M059J (cell line): ENCODE data around the gene PLCL2. TPM values are rescaled to one million over a fixed set of nuclear protein-coding genes. Genes with fewer than 3 reads are reported as not detected.

Experiments used
- DNase-seq: peaks from one replicate; pipeline ENCODE4 v3.0.0-alpha.2; 2012; ENCODE audit warnings: low read depth
- total RNA-seq: library from RNA; depleted of rRNA; stranded (reverse); fragments of >200 nt; shearing (Covaris generic); gene quantifications from 2 replicates; pipeline ENCODE4 v1.2.3, GENCODE V29; 2014

Gene PLCL2
- total RNA-seq, 1 experiment from 2014 or later, result 0.71 TPM

DNA sequence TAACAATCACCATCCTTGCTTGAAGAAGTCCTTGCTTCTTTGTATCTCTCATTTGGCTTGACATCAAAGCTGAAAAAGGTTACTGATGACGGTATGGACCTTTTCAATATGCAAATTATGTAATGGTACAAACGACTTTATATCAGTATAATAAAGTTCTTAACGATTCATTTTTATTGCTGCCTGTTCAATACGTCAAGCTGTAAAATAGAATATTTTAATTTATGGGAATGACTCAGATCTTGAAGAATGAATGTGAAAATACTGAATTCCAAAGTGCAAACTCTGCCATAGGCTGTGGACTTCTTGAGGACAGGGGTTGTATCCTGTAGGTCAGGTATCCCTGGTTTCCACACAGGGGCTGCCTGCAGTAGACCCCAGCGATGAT, 156.2 kb downstream of the PLCL2 start:
- DNase-seq, result peak; percentile 11

DNA sequence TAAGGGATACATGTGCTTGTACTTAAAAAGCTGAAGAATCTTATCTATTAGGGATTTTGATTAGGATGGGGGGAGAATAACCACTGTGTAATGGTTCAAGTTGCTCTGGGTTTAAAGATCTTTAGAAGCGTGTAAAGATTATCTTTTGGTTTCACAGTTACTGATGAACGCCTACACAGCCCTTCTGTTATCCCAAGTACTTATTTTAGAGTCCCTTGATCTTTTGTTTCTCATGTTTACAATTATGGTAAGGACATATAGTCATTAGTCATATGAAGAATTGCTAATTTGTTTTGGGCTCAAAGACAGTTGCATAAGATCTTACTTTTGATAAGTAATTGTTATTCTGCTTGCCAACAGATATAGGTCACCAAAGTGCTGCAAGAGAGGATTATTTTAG, 160.1 kb downstream of the PLCL2 start:
- no peak for DNase-seq

DNA sequence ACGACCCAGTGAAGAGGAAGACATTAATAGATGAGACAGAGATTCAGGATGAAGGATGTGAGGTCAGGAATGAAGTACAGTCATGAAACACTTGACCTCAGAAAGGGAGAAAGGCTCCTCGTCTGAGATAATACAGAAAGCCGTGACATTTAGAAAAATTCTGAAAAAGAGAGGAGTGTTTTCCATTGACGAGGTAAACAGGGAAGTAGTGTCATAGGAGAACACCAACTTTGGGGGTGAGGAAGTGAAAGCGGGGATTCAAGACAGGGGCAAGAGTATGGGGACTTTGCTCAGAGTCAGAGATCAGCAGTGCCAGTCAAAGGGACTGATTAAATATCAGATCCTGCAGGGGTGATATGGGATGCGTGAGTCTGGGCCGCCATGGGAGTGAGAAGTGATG, 160.9 kb downstream of the PLCL2 start:
- DNase-seq, result no peak

DNA sequence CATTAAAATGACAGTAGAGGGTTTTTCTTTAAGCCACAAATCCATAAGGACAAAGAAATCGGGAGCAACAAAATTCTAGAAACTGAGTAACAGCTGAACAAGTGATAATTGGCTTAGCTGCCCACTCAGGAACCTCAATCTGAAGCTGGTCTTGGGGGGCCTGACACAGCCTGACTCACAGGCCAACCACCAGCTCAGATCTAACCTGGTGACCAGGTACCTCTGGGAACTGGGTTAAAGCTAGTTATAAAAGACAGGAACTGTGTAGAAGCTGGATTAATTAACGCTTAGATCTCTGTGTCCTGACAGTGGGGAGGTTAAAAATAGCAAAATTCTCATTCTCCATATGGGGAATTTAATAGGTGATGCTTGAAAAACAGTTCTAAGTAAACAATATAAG, 161.9 kb downstream of the PLCL2 start:
- no peak for DNase-seq

DNA sequence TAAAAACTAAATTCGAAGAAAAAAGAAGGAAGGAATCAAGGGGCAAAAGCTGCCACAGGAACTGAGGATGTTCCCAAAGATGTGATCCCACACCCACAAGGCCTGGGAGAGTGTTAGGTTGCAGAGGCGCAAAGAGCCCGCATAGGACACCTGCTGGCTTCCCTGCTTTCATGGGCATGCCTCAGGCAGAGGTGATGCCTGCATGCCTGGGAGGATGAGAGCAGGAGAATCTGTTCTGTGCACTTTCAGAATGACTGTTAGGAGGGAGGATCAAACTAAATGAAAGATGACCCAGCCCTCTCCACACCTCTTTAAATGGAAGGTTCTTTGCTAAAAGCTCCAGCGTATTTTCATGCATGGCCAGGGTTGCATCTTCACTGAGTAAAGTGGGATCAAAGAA, 162.4 kb downstream of the PLCL2 start:
- no peak for DNase-seq

DNA sequence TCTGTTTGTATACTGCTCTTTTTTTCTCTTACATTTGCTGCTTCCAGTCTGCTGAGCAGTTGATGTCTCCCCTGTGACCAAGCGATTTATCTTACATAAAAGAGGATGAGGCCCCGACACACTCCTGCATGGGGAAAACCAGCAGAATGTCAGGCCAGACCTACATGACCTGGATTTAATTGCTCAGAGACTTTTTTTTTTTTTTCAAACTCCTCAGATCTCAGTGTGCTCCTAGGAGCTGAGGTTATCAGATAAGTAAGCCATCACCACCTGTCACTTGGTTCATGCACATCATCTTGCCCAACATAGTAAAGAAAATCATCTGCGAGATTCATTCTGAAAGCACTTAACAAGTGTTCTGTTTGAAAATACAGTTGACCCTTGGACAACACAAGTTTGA, 163.1 kb downstream of the PLCL2 start:
- DNase-seq, result no peak

DNA sequence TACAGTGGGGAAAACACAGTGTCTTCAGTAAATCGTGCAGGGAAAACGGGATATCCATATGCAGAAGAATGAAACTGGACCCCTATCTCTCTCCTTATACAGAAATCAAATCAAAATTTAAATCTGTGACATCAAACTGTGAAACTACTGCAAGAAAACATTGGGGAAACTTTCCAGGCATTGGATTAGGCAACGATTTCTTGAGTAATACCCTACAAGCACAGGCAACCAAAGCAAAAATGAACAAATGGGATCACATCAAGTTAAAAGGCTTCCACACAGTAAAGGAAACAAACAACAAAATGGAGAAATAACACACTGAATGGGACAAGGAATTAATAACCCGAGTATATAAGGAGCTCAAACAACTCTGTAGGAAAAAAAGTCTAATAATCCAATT, 165.3 kb downstream of the PLCL2 start:
- no peak for DNase-seq

DNA sequence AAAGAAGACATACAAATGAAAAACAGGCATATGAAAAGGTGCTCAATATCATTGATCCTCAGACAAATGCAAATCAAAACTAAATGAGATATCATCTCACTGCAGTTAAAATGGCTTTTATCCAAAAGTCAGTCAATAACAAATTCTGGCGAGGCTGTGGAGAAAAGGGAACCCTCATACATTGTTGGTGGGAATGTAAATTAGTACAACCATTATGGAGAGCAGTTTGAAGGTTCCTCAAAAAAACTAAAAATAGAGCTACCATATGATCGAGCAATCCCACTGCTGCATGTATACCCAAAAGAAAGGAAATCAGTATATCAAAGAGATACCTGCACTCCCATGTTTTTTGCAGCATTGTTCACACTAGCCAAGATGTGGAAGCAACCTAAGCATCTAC, 165.8 kb downstream of the PLCL2 start:
- no peak for DNase-seq

DNA sequence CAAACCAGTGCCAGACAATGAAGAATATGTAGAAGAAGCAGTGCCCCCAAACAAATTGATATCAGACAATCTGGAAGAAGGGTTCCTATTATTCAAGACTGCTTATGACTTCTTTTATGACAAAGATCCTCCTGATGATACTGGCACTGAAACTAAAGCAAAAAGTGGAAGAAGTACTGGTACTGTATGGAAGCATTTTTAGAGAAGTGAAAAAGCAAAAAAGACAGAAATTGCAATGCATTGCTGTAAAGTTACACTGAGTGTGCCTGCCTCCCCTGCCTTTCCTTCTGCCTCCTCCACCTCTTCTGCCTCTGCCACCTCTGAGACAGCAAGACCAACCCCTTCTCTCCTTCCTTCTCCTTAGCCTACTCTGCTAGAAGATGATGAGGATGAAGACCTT, 167.6 kb downstream of the PLCL2 start:
- DNase-seq, result no peak

DNA sequence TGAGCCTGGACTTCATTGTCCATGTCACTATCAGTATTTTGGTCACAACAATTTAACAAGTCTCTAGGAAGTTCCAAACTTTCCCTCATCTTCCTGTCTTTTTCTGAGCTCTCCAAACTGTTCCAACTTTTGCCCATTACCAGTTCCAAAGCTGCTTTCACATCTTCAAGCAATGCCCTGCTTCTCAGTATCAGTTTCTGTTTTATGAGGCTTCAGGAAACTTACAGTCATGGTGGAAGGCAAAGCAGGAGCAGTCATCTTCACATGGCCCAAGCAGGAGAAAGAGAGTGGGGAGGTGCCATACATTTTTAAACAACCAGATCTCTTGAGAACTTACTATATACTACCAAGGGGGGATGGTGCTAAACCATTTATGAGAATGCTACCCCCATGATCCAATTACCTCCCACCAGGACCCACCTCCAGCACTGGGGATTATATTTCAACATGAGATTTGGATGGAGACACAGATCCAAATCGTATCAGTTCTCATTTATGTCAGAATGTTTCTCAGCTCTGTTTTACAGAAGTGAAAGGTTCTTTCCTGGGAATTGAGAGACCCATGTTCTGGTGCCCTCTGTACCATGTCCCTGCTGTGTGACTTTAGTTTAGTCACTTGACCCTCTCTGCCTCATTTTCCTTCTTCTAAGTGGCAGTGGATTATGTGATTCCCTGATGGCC, 169.7 kb downstream of the PLCL2 start:
- DNase-seq, result no peak

DNA sequence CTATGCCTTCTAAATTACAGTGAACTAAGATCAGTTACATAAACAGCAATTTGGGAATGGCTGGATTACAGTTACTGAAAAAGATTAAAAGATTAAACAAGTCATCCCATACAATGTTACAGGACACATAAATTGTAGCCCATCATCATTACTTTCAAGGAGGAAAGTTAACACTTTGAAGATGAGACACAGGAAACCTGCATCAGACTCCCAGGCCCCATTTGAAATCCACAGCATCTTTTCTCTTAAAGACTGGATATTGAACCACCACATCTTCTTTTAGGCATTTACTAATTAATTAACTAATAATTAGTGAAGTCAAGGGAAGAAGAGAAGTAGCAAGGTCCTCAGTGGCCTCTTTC, 170.2 kb downstream of the PLCL2 start:
- DNase-seq, result no peak

DNA sequence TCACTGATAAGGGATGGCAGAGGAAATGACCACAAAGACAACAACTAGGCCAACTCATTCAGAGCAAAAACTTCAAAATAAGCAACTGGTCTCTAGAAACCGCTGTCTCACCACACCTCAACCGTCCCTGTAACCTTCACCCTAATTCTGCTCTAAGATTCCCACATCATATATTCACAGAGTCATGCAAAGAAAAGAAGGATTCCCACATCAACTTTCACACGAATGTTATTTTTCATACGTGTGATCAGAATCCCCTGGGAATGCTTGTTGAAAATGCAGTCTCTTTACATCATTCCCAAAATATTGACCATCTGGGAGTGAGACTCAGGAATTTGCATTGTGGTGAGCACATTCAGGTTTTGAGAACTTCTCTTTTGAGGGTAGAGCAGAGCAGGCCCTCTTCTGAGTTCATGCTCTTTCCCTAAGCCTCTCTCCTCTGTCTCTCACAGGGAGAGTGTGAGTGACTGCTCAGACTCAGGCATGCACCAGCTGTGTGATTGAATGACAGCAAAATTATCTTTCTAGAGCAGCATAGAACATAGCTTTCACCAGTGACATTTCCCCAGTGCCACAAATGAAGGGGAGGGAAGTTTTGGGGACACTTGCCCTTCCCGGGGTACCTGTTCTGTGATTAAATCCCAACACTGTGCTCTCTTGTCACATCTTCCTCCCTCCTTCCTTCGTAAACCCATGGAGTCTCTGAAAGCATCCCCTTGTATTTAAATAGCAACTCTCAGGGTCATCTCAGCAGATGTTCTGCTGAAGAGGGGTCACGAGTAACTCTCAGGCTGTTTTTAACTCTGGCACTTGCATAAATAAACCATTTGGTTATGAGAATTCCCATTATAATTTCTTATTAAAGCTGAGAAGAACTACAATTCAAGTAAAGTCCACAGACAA, 170.9 kb downstream of the PLCL2 start:
- DNase-seq, result no peak

DNA sequence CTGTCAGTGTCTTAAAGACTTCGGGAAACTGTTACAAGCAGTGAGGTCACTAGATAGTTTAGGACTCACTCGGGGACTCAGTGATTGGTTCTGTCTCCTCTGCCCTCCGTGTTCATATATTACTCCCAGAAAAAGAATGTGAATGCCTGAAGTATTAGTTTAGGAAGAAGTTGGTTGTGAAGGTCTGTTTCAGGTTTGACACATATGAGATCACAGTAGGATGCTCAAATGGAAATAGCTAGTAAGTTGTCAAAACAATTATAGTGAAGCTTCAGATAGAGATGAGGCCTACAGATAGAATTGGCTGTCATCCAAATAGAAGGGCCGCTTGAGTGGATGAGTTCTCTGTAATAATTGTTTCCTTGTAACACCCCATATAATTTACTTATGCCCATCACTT, 172.6 kb downstream of the PLCL2 start:
- DNase-seq, result no peak

DNA sequence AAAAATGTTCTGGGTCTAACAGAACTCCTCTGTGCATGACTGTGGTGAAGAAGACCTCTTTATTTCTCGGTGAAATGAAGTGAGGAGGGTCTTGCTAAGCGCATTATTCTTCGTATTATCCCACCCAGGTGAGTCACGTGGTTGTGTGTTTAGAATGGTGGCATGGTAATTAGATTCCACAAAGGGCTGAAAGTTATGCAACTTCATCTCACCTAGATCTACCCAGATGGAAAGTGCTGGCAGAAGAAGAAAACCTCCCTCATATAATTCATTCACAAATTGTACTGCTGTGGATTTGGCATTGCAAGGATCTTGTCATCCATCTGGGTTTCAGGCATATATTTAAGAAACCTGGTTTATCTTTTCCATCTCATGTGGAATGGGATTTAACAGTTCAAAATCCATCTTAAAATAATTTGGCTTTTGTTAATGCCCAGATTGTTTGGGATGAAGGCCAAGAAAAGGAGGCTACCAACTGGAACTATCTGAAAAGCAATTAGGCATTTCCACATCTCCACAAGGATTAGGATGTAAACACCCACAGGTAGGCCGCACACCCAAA, 175.3 kb downstream of the PLCL2 start:
- DNase-seq, result no peak

DNA sequence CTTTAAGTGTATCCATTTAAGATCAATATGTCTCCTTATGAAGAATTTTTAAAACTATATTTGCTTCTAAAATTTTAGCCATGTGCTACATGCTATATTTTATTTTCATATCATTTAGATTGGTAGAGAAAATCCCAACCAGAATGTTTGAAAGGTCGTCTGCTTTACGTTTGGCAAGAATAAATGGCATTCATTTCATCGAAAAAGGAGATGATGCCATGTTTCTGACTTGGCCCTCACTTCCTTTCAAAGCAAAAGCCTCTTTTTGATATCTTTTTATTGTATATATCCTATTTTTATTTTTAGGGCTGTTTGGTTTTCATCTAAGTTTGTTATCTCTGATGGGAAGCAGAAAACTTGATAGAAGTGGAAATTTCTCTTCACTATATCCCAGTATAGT, 176.2 kb downstream of the PLCL2 start:
- DNase-seq, result no peak

DNA sequence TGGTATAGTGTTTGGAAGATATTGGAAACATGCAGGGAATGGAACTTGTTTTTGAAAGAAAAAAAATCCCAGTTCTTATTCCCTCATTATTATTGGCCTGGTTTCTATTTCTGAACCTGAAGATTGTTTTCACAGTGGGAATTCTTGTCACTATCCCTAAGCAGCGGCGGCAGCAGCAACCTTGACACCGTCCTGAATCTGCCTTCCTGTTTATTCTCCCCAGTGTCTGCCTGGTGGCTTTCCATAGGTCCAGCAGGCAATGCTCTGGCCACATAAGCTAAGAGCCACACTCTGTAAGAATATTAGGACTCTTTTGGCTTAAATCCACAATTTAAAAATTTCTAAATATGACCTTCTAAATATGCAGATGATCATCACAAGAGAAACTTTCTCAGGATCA, 178.0 kb downstream of the PLCL2 start:
- no peak for DNase-seq

DNA sequence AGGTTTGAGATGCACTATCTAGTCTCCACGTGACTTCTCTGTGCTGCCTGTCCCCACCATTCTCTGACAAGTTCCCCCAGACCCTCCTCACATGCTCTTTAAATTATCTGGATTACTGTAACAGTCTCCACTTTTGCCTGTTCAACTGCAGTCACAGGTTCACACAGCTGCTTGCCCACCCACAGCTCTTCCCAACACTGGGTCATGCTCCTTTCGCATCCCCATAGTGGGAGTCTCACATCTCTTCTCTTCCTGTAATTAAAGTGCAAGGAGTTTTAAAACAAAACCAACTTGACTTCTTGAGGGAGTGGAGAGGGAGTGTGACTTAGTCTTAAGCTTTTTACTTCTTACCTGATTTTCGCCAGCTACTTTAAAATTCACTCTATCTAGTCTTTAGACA, 178.8 kb downstream of the PLCL2 start:
- no peak for DNase-seq

DNA sequence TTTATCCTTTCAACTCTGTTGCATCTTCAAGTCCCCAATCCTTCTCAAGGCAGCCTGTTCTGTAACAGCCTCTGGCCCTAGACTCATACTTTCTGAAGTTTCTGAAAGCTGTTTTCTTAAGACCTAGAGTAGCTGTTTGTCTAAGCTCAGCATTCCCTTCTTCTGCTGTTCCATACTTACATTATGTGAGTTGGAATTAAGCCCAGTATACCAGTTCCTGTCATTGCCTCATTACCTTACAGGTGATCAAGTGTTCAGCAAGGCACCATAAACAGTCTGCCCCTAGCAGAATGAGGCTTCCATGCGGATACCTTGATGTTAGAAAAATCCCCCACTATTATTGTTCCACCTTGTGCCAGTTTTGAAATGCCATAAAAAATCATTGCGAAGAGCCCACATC, 180.6 kb downstream of the PLCL2 start:
- no peak for DNase-seq

DNA sequence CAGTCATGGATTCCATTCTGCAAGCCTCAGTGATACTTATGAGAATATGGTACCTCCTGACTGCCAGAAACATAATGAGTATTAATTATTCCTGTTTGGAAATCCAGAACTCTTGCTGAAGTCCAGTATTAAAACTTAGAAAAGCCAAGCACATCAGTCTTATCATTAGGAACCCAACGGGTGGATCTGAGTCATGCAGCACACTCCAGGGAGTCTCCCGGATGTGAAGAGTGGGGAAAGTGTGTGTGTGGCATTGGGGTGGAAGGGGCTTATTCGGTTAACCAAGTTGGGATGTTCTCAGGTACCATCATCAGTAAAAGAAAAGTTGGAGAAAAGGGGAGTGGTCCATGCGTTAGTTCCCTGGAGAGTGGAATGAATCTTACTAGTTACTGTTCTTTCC, 181.1 kb downstream of the PLCL2 start:
- DNase-seq, result peak; percentile 5

DNA sequence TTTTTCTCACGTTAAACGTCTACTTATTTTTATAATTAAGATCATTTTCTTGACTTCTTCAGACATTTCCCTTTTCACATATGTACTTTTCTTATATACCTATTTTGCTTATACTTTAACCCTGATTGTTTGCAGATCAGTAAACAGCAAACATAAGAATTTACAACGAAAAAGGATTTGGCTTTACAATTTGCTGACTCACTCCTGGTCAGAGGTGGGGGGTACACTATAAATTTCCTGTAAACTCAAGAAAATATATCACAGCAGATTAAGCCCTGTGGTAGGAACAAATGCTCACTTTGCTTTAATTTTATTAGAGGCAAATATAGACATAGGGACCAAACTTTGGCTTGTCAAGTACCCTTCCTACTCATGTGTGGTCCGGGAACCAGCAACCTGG, 185.0 kb downstream of the PLCL2 start:
- DNase-seq, result no peak

DNA sequence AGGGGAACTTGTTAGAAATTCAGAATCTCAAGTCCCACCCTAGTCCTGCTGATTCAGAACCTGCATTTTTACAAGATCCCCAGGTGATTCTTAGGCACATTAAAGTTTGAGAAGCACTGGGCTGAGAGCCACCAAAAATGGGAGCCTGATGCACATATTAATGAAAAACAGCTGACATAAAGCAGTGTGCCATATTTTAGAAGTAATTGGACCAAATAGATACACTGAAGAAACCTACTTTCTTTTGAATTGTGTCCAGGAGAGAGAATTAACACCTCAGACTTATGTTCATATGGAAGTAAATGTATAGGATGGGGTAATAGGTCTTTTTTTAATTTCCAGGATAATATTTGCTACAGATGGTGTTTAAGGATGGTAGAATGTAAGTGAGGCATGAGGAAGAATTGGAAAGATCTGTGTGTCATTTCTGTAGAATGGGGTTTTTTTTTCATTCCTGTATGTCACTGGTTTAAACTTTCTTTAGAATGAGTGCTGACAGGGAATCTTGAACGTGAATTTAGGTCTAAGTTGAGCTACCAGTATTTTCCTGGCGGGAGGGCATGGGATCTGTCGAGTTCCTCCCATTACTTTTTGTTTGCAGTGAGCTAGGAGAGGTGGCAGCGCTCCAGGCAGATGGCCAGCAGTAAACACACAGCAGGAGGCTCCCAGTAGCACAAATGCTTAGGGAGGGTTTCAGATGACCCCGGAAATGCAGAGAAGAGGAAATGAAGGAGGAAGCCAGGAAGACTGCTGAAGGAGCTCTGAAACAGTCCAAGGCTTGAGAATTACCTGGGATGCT, 185.6 kb downstream of the PLCL2 start:
- DNase-seq, result peak; percentile 51

DNA sequence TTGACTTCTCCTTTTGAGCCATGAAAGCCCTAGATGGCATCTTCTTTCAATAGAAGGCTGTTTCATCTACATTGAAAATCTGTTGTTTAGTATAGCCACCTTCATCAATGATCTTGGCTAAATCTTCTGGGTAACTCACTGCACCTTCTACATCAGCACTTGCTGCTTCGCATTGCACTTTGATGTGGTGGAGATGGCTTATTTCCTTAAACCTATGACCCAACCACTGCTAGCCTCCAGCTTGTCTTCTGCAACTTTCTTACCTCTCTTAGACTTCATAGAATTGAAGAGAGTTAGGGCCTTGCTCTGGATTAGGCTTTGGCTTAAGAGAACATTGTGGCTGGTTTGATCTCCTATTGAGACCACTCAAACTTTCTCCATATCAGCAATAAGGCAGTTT, 189.8 kb downstream of the PLCL2 start:
- DNase-seq, result no peak
